ENCODE data around the gene ECD.

Gene ECD

DNA sequence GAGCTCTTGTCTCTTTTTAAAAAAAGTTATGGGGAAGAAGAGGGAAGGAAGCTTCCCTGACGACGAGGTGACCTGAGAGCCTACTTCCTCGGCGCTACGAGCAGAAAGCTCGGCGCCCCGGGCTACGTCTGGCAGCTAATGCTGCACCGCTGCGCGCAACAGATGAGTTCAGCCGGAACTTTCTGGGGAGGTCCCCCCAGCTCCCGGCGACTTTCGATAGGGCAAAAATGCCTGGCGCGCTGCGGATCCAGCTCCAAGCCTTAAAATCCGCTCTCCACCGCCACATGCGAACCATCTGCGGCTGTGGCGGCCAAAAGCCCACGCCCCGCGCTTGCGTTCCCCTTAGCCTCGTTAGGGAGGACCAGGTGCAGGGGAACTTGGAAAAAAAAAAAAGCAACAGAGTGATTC is 71.8 kb downstream of the ECD start:
- peak; percentile 51 to 62 for DNase-seq

- DNase-seq: peak; percentile 27 to 62
These were observed 72.3 kb downstream of the ECD start for GRCh38 chr10:73095481-73096021.

DNA sequence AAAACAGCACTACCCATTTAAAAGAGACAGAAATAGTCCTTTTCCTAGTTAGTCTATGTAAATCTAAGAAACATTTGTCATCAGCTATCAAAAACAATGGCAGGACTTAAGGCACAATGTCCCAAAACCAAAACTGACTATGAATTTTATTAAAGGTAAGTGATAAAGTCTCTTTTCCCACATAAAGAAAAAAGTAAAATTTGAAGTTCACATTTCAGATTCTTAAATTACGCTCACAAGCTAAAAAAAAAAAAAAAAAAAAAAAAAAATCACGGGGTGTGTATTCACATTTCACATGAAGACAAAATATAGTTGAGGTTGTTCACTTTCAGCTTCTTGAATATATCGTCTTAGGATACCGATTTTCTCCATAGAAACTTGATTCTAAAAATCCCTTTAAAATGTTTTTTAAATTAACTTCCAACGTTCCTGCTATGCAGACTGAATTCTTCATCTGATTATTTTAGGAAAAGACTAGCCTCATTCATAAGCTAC is 72.8 kb downstream of the ECD start:
- DNase-seq: no peak

DNA sequence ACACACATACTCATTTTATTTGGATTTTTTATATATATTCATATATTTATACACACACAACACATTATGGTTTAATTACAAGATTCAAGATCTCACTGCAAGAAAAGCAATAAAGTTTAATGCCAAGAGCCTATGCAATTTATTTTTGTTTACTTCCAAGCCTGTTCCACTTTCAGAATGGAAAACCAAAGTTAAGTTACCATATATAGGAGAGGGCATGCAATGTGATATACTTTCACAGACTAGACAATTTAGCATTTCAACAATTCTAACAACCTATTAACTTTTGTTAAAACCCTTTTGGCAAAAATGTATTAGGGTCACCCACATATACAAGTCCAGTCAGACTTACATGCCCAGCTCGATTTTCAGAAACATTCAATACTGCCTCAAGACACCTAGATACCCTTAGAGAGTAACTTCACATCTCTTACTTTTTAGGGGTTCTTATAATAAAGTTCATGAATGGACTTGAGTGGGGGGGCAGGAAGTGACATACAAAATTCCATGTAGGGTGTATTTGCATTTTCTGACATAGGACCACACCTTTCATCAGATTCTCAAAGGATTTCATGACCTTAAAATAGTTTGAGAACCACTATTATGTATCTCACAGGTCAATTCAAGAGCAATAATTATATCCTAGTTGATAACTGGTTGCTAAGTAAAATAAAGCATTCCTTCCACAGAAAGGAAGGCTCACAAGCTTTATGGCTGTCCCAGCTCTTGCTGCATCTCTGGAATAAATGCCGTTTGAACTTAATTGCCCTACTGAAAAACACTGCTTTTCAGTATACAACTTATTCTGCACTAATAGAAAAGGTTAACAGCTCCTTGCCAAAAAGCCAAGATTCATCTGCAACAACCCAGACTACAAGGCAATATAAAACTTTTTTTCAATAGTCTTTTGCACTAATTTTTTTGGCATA is 73.6 kb downstream of the ECD start:
- DNase-seq: no peak

DNA sequence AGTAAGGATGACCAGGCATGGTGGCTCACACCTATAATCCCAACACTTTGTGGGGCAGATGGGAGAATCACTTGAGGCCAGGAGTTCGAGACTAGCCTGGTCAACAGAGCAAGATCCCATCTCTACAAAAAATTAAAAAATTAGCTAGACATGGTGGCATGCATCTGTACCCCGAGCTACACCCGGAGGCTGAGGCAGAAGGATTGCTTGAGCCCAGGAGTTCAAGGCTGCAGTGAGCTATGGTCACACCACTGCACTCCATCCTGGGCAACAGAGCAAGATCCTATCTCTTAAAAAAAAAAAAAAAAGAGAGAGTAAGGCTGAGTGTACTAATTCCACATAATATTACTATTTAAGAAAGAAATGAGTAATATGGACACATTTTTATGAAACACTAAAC is 75.0 kb downstream of the ECD start:
- DNase-seq: no peak

GRCh38 chr10:73088304-73088703 is 79.5 kb downstream of the ECD start:
- DNase-seq: no peak

DNA sequence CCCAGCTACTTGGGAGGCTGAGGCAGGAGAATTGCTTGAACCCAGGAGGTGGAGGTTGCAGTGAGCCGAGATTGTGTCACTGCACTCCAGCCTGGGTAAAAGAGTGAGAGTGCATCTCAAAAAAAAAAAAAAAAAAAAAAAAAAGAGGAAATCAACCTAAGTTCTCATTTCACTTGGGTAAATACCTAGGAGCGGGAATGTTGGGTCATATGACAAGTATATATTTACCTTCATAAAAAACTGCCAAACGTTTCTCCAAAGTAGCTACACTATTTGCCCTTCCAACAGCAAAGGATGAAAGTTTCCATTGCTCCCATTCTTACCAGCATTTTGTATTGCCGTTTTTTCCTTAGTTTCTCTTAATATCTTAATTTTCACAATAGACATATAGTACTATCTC is 81.0 kb downstream of the ECD start:
- DNase-seq: no peak

DNA sequence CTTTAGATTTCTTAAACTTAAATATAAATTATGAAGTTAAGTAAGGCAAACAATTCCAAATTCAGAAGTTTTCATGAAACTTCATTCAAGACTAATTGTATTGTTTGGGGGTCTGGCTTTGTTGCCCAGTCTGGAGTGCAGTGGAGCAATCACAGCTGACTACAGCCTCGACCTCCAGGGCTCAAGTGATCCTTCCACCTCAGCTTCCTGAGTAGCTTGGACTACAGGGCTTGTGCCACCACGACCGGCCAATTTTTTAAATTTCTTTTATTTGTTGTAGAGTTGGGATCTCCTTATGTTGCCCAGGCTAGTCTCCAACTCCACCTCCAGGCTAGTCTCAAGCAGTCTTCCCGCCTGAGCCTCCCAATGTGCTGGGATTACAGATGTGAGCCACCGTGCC is 83.6 kb downstream of the ECD start:
- no peak for DNase-seq

Data from AML-193 (cell line).